Measurements from ENCODE around the gene TSPAN5.

DNA sequence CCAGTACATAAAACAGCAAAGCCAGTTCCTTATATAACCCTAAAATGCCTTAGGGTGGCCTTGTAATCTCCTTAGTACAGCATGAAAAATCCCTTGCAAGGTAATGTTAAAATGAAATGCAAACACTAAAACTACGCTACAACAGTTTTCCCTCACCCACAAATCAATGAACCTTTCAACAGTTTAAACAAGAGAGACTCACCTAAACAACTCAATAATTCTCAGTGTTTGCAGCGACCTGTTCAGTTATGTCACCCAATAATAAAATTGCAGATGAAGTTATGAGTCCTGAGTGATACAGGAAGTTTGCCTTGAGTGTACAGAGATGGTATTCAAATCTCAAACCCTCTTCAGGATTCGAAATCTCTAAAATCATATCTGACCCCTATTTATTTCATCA lies 25.3 kb downstream of the TSPAN5 start:
- TF ChIP-seq, protein P1, sequence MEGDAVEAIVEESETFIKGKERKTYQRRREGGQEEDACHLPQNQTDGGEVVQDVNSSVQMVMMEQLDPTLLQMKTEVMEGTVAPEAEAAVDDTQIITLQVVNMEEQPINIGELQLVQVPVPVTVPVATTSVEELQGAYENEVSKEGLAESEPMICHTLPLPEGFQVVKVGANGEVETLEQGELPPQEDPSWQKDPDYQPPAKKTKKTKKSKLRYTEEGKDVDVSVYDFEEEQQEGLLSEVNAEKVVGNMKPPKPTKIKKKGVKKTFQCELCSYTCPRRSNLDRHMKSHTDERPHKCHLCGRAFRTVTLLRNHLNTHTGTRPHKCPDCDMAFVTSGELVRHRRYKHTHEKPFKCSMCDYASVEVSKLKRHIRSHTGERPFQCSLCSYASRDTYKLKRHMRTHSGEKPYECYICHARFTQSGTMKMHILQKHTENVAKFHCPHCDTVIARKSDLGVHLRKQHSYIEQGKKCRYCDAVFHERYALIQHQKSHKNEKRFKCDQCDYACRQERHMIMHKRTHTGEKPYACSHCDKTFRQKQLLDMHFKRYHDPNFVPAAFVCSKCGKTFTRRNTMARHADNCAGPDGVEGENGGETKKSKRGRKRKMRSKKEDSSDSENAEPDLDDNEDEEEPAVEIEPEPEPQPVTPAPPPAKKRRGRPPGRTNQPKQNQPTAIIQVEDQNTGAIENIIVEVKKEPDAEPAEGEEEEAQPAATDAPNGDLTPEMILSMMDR (IDR thresholded peaks at IDR 0.05; ENCODE audit: poor library complexity), result no peak
- TF ChIP-seq EZH2 (IDR thresholded peaks at IDR 0.05; ENCODE audit: borderline replicate concordance), result no peak

Data from hepatocyte (in vitro differentiated cells).